Activated CD4-positive, alpha-beta T cell treated with anti-CD3 and anti-CD28 coated beads, Interleukin-2, amount 10 ng/mL, durations not matched to agents 24 days and 14 days (primary cell): Measurements from ENCODE around the gene GALNT12. TPM values are rescaled to one million over a fixed set of nuclear protein-coding genes. Genes with fewer than 3 reads are reported as not detected.

Experiments
- DNase-seq: peaks from one replicate; pipeline ENCODE4 v3.0.0; 2022
- H3K27ac Mint-ChIP-seq: one replicate; pipeline ENCODE4 v1.8.0; 2022; ENCODE audit warnings: mild to moderate bottlenecking, mixed read lengths
- H3K27me3 Mint-ChIP-seq: one replicate; pipeline ENCODE4 v1.8.0; 2022; ENCODE audit warnings: mixed read lengths
- H3K36me3 Mint-ChIP-seq: one replicate; pipeline ENCODE4 v1.8.0; 2022; ENCODE audit warnings: low read depth, mild to moderate bottlenecking, mixed read lengths
- H3K4me1 Mint-ChIP-seq: one replicate; pipeline ENCODE4 v1.8.0; 2021; ENCODE audit warnings: mixed read lengths
- H3K4me3 Mint-ChIP-seq: one replicate; pipeline ENCODE4 v1.8.0; 2022; ENCODE audit warnings: mild to moderate bottlenecking, moderate library complexity, mixed read lengths
- H3K9me3 Mint-ChIP-seq: one replicate; pipeline ENCODE4 v1.8.0; 2021; ENCODE audit warnings: mixed read lengths
- intact Hi-C: fragments of 100-400 bp; cut with micrococcal nuclease; formaldehyde crosslinking; loops from one replicate; pipeline ENCODE4 v1.15.1; 2023
- total RNA-seq: library from RNA; stranded (reverse); gene quantifications from 2 replicates; pipeline ENCODE4 v1.2.3, GENCODE V29; 2022

The GALNT12 gene, protein sequence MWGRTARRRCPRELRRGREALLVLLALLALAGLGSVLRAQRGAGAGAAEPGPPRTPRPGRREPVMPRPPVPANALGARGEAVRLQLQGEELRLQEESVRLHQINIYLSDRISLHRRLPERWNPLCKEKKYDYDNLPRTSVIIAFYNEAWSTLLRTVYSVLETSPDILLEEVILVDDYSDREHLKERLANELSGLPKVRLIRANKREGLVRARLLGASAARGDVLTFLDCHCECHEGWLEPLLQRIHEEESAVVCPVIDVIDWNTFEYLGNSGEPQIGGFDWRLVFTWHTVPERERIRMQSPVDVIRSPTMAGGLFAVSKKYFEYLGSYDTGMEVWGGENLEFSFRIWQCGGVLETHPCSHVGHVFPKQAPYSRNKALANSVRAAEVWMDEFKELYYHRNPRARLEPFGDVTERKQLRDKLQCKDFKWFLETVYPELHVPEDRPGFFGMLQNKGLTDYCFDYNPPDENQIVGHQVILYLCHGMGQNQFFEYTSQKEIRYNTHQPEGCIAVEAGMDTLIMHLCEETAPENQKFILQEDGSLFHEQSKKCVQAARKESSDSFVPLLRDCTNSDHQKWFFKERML
- total RNA-seq: 2.8 and 3.6 TPM in 2 replicates

- H3K9me3 Mint-ChIP-seq: peaks cover 3% of the 10 kb centered on the region
- no peaks in the 10 kb centered on the region for H3K36me3 Mint-ChIP-seq
- H3K4me3 Mint-ChIP-seq: peak within 1 kb of the TSS; percentile 85
- DNase-seq: peak; percentile 85
- peaks cover 47% of the 10 kb centered on the region for H3K27me3 Mint-ChIP-seq
- H3K4me1 Mint-ChIP-seq: peaks cover 24% of the 10 kb centered on the region
- peak within 1 kb of the TSS; percentile 43 for H3K27ac Mint-ChIP-seq
- intact Hi-C loops: loop anchor here (2.0 kb wide), 1 partner anchor 192 kb away; no protein-coding TSS in a partner anchor
These were observed at the start of gene GALNT12 for GRCh38 chr9:98807070-98807813. Gene GALNT12 (plus strand): TSS chr9:98807670. CDS start chr9:98807699, 29 bp downstream.

DNA sequence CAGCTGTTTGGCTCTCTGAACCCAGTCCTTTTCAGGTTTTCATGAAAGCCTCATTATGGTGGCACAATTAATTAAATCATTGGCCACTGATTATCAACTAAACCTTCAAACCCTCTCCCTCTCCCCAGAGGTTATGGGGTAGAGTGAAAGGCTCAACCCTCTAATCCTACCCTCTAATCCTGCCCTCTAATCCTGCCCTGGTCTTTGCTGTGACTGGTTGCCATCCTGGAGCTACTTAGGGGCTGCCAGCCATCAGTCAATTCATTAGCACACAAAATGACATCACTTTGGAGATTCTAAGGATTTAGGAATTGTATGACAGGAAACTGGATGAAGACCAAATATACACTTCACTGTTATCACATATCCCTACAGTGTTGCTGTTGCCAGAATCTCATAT is 47.2 kb upstream of the GALNT12 start:
- intact Hi-C loops: no loop called here

DNA sequence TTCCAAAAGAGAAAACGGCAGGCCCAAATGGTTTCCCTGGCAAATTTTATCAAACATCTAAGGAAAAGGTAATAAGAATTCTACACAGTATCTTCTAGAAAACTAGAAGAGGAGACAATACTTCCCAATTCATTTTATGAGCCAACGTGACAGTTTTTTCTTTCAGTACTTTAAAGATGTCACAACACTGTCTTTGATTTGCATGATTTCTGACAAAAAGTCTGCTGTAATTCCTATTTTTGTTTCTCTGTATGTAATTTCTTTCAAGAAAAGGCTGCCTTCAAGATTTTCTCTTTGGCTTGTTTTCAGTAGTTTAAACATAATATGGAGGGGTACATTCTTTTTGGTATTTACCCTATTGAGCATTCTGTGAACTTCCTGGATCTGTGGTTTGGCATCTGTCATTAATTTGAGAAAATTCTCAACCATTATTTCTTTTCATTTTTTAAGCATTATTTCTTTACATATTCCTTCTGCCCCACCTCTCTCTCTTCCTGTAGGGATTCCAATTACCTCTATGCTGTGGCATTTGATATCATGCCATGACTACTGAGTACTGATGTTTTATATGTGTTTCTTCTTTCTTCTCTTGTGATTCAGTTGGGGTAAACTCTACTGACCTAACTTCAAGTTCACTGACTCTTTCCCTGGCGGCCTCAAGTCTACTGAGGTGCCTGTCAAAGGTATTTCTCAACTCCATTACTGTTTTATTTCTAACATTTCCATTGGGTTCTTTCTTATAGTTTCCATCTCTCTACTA is 43.3 kb upstream of the GALNT12 start:
- peaks cover 1% of the 10 kb centered on the region for H3K9me3 Mint-ChIP-seq
- H3K4me3 Mint-ChIP-seq: no peak overlapping the region
- DNase-seq: no peak
- no peaks in the 10 kb centered on the region for H3K27me3 Mint-ChIP-seq
- no peak overlapping the region for H3K27ac Mint-ChIP-seq
- H3K36me3 Mint-ChIP-seq: no peaks in the 10 kb centered on the region
- intact Hi-C loops: no loop called here
- H3K4me1 Mint-ChIP-seq: no peaks in the 10 kb centered on the region

More for the DNA sequence above, 47.2 kb upstream of the GALNT12 start:
- Mint-ChIP-seq H3K9me3 (peaks cover 6% of the 10 kb centered on the region), H3K4me3 (no peak overlapping the region), H3K27me3 (no peaks in the 10 kb centered on the region), H3K4me1 (no peaks in the 10 kb centered on the region), H3K36me3 (peaks cover 2% of the 10 kb centered on the region), H3K27ac (no peak overlapping the region)
- DNase-seq: no peak

DNA sequence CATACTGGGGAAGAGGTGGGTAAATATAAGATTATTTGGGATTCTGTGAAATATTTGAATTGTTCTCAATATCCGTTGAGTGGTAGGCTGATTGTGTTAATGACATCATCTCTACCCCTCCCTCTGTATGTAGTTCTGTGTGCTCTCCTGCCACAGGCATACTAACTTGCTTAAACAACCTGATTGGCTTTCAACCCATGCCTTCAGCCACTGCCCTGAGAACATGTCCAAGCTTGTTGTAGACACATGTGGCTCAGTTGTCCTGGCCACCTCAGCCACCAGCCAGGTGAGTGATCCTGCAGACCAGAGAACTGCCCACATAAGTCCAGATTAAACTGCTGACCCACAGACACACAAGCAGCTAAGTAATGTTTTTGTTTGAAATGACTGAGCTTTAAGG is 42.2 kb upstream of the GALNT12 start:
- intact Hi-C loops: no loop called here
- H3K4me3 Mint-ChIP-seq: no peak overlapping the region
- no peaks in the 10 kb centered on the region for H3K27me3 Mint-ChIP-seq
- H3K4me1 Mint-ChIP-seq: no peaks in the 10 kb centered on the region
- H3K27ac Mint-ChIP-seq: no peak overlapping the region
- no peaks in the 10 kb centered on the region for H3K36me3 Mint-ChIP-seq
- DNase-seq: no peak
- no peaks in the 10 kb centered on the region for H3K9me3 Mint-ChIP-seq

- intact Hi-C loops: no loop called here
- no peak overlapping the region for H3K27ac Mint-ChIP-seq
- H3K27me3 Mint-ChIP-seq: no peaks in the 10 kb centered on the region
- H3K9me3 Mint-ChIP-seq: no peaks in the 10 kb centered on the region
- no peak overlapping the region for H3K4me3 Mint-ChIP-seq
- no peaks in the 10 kb centered on the region for H3K4me1 Mint-ChIP-seq
- no peak for DNase-seq
- H3K36me3 Mint-ChIP-seq: peaks cover 2% of the 10 kb centered on the region
These were observed 40.9 kb upstream of the GALNT12 start for GRCh38 chr9:98766586-98766985.

- no peaks in the 10 kb centered on the region for H3K4me1 Mint-ChIP-seq
- intact Hi-C loops: no loop called here
- no peaks in the 10 kb centered on the region for H3K27me3 Mint-ChIP-seq
- no peak overlapping the region for H3K4me3 Mint-ChIP-seq
- H3K9me3 Mint-ChIP-seq: no peaks in the 10 kb centered on the region
- no peak for DNase-seq
- H3K27ac Mint-ChIP-seq: no peak overlapping the region
- H3K36me3 Mint-ChIP-seq: peaks cover 2% of the 10 kb centered on the region
These were observed 40.3 kb upstream of the GALNT12 start for GRCh38 chr9:98767196-98767595.

DNA sequence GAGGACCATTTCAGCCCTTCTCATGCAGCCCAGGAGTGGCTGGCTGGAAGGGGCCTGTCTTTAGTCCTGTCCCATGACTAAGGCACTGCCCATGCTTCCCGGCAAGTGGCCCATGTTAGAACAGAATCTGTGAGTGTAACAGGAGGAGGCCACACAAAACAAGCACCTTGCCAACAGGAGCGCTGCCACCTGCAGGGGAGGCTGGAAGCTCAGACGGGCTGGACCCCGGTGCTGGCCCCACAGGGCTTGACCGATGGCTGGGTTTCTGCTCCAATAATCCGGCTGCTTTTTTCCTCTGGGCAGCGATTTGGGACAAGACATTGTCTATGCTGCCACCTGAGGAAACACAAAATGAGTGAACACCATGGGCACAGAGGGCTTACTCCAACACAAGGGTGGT is 39.6 kb upstream of the GALNT12 start:
- intact Hi-C loops: no loop called here
- Mint-ChIP-seq H3K4me3 (no peak overlapping the region), H3K4me1 (no peaks in the 10 kb centered on the region), H3K27ac (no peak overlapping the region), H3K27me3 (no peaks in the 10 kb centered on the region), H3K9me3 (no peaks in the 10 kb centered on the region), H3K36me3 (peaks cover 2% of the 10 kb centered on the region)
- DNase-seq: no peak

DNA sequence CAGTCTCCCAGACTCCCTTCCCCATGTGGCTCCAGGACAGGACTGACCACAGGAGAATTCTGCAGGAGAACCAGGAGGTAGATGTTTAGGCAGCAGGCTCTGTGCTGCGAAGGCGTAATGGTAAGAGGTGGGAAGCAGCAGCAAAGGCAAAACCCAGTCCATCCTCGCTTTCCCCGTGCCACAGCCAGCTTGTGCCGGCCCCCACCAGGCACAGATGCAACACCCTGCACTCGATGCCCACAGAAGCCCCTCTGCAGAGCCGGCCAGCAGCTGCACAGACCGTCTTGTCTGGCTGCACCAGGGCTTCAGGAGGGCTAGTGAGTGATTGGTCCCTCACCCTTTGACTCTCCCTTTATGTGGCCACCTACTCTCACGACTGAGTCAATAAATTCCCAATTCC is 39.1 kb upstream of the GALNT12 start:
- Mint-ChIP-seq H3K9me3 (no peaks in the 10 kb centered on the region), H3K27ac (no peak overlapping the region), H3K36me3 (peaks cover 2% of the 10 kb centered on the region), H3K4me1 (no peaks in the 10 kb centered on the region), H3K4me3 (no peak overlapping the region), H3K27me3 (no peaks in the 10 kb centered on the region)
- intact Hi-C loops: no loop called here
- DNase-seq: no peak

DNA sequence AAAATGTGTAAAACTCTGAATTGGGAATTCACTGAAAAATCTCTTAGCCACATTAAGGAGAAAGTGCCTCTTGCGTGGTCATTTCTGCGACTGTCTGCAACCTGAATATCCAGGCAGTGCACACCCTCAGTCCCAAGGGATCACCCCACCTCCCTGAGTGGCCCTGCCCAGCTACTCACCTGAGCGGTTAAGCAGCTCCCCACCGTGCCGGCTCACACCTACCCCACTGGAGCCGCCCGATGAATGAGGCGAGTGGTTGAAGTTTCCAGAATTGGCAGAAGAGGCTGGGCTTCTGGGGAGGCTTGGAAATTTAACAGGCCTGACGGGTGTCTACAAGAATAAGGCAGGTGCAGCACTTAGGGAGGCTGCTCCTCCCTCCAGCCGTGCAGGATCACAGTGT is 36.8 kb upstream of the GALNT12 start:
- H3K9me3 Mint-ChIP-seq: no peaks in the 10 kb centered on the region
- intact Hi-C loops: no loop called here
- H3K4me1 Mint-ChIP-seq: no peaks in the 10 kb centered on the region
- DNase-seq: no peak
- H3K36me3 Mint-ChIP-seq: peaks cover 2% of the 10 kb centered on the region
- no peaks in the 10 kb centered on the region for H3K27me3 Mint-ChIP-seq
- H3K4me3 Mint-ChIP-seq: no peak overlapping the region
- no peak overlapping the region for H3K27ac Mint-ChIP-seq

DNA sequence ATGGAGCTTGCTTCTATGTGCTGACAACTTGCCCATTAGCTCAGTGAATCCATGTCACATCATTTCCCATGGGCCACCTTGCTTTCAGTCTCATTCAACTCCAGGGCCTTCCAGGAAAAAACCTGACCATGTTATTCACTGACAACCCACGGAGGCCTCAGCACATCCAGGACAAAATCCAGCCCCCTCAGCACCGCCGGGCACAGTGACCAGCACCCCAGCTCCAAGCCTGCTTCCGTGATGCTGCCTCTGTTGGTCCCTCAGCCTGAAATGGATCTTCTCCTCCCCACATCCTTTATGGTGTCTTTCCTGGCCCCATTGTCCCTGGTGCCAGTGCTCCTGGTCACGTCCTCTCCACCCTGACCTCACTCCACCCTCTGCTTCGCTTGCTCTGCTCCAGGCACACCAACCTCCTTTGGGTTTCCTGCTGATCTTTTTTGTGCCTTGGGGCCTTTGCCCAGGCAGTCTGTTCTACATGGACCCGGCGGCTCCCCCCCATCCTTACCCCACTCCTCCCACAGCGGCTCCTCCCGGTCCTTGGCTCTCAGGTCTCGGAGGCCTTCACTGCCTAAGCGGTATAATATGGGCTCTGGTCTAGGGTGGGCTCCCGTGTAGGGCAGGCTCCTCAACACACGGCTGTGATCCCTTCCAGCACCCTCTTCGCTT is 36.1 kb upstream of the GALNT12 start:
- intact Hi-C loops: no loop called here
- no peaks in the 10 kb centered on the region for H3K9me3 Mint-ChIP-seq
- H3K27me3 Mint-ChIP-seq: no peaks in the 10 kb centered on the region
- DNase-seq: no peak
- no peak overlapping the region for H3K4me3 Mint-ChIP-seq
- no peak overlapping the region for H3K27ac Mint-ChIP-seq
- H3K36me3 Mint-ChIP-seq: peaks cover 2% of the 10 kb centered on the region
- no peaks in the 10 kb centered on the region for H3K4me1 Mint-ChIP-seq

DNA sequence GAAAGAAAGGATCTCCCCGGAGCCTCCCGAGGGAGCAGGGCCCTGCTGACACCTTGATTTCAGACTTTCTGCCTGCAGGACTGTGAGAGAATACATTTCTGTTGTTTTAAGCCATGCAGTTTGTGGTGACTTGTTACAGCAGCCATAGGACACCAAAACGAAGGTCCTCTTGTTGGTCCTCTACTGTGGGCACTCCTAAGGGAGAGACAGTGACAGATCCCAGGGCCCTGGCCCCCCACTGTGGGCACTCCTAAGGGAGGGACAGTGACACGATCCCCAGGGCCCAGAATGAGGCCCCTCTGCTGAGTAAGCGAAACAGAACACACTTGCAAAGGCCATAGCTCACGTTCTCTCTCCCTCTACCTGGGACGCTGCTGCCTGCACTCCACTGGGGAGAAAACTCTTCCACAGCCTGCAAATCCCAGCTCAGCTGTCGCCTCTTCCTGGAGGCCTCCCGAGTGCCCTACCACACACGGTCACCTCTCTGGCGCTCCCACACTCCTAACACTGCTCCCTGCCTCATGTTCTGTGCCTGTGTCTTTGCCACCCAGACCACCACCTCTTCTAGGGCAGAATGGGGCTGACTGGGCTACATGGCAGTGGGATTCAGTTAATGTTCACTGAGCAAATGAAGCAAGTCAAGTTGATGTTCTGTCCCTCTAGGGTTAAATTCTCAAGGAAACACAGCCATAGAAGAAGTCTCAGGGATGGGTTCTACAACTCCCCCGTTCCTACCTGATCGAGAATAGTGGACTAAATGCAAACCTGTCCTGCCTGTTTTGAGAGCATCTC is 34.9 kb upstream of the GALNT12 start:
- Mint-ChIP-seq H3K27ac (no peak overlapping the region), H3K27me3 (no peaks in the 10 kb centered on the region), H3K9me3 (no peaks in the 10 kb centered on the region), H3K36me3 (peaks cover 3% of the 10 kb centered on the region), H3K4me3 (no peak overlapping the region), H3K4me1 (no peaks in the 10 kb centered on the region)
- intact Hi-C loops: no loop called here
- no peak for DNase-seq

GRCh38 chr9:98773721-98774120 is 33.7 kb upstream of the GALNT12 start:
- no peak for DNase-seq
- intact Hi-C loops: no loop called here
- H3K9me3 Mint-ChIP-seq: no peaks in the 10 kb centered on the region
- H3K4me1 Mint-ChIP-seq: no peaks in the 10 kb centered on the region
- no peak overlapping the region for H3K4me3 Mint-ChIP-seq
- peaks cover 3% of the 10 kb centered on the region for H3K36me3 Mint-ChIP-seq
- H3K27ac Mint-ChIP-seq: no peak overlapping the region
- H3K27me3 Mint-ChIP-seq: no peaks in the 10 kb centered on the region
